ENCODE measurements around the gene ZNF276.
A peak's percentile ranks its signal among the peaks of the same experiment; 100 is the strongest.
"Not testable (repeated sequence)": the region's sequence is repeated elsewhere in the genome, so short reads cannot be mapped to it uniquely, and the experiment has no call there.

The ZNF276 gene

GRCh38 chr16:89695875-89696669 is 25.3 kb upstream of the ZNF276 start:
- no peak for DNase-seq

DNA sequence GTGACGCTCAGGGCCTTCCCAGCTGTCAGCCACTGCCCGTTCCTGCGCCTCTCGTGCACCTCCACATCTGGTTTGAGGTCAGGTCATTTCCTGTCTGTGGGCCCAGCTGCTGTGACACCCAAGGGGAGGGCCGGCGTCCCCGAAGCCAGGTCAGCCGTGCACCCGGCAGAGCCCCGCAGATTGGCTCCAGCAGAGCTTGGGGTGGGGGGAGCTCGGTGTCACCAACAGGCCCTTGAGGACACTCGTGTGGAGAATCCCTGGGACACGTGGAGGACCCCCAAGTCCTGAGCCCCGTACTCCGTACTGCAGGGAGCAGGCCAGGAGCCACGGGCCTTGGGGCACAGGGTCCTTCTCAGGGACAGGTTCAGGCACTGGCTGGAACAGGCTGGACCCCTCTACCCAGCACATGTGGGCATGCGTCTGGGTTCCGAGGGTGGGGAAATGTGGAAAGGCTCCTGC is 24.6 kb upstream of the ZNF276 start:
- DNase-seq, result no peak

GRCh38 chr16:89697161-89697615 is 24.1 kb upstream of the ZNF276 start:
- no peak for DNase-seq

DNA sequence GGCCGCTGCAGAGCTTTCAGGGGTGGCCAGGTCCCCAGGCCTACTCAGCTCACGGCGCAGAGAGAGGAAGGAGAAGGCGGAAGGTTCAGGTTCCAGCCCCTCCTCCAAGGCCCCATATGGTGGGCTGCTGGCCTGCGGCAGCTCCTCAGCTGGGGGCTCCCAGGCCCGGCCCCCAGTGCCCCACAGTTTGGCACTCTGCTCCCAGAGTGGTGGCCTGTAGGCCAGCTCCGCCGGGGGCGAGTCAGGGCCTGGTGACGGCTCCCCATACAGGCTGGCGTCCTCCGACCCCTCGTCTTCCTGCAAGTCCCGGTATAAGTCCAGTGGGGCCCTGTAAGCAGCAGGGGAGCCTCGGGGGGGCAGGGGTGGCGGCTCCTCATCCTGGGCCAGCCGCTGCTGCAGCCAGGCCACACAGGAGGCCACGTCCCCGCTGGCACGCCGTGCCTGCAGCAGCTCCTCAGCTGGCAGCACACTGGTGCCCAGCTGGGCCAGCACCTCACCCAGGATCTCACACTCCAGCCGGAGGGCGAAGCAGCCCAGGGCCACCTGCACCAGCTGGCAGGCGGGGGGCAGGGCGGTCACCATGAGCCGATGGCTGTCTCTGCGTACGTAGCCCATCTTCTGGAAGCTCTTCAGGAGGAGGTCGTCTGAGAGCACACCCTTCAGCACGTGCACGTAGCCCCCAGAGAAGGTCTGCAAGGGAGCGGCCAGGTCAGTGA is 23.6 kb upstream of the ZNF276 start:
- DNase-seq, result no peak

GRCh38 chr16:89698717-89699116 is 22.6 kb upstream of the ZNF276 start:
- DNase-seq, result not testable (repeated sequence)

DNA sequence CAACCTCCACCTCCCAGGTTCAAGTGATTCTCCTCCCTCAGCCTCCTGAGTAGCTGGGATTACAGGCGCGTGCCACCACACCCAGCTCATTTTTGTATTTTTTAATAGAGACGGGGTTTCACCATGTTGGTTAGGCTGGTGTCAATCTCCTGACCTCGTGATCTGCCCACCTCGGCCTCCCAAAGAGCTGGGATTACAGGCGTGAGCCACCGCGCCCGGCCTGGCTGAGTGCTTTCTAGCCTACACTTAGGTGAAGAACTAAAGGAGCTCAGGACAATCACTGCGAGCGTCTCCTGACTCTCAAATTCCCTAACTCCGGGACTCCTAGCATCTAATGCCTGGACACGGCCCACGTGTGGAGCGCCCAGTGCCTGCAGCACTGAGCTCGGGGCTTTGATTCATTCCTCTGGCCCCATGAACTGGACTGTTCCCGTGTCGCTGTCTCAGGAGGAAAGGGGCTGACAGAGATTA is 21.7 kb upstream of the ZNF276 start:
- DNase-seq, result not testable (repeated sequence)

GRCh38 chr16:89700100-89700648 is 21.2 kb upstream of the ZNF276 start:
- DNase-seq, result peak; percentile 99

- peak; percentile 48 to 49 for DNase-seq
These were observed 20.5 kb upstream of the ZNF276 start for GRCh38 chr16:89700649-89701424.

GRCh38 chr16:89701425-89702406 is 19.6 kb upstream of the ZNF276 start, which contains the start of gene SPATA2L:
SPATA2L (minus strand) TSS chr16:89701705; CDS start chr16:89701232, 473 bp downstream.
- peak; percentile 98 to 99 for DNase-seq

GRCh38 chr16:89704281-89704680 is 17.1 kb upstream of the ZNF276 start:
- no peak for DNase-seq

GRCh38 chr16:89705006-89705405 is 16.3 kb upstream of the ZNF276 start:
- no peak for DNase-seq

DNA sequence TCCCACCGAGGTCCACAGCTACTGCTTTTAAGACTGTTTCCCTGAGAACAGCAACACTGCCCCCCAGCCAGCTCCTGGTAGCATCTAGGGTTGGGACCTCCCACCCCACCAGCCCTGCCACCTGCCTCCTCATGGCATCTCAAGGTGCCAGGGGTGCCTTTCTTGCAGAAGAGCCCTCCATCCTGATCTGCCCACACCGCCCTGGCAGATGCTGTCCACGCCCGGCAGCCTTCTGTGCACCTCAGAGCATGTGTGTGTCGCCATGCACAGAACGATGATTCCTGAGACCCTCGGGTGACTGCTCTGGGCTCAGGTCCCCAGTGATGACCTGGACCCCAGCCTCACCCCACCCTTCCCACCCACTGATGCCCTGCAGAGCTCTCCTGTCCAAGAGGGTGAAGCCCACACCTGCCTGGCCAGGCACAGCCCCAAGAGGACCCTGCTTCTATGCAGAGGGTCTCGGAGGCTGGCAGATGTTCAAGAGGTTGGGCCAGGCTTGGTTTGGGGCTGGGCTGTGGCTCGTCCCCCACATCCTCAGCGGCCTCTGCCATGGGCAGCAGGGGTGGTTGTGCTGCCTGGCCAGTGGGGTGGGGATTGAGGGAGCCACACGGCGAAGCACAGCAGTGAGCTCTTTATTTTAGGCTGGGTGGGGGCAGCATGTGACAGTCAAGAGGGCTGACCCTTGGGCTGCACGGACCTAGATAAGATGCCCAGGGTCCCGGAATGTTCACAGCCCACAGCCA is 14.6 kb upstream of the ZNF276 start:
- DNase-seq, result no peak

- no peak for DNase-seq
These were observed 13.6 kb upstream of the ZNF276 start for GRCh38 chr16:89707695-89708094.

DNA sequence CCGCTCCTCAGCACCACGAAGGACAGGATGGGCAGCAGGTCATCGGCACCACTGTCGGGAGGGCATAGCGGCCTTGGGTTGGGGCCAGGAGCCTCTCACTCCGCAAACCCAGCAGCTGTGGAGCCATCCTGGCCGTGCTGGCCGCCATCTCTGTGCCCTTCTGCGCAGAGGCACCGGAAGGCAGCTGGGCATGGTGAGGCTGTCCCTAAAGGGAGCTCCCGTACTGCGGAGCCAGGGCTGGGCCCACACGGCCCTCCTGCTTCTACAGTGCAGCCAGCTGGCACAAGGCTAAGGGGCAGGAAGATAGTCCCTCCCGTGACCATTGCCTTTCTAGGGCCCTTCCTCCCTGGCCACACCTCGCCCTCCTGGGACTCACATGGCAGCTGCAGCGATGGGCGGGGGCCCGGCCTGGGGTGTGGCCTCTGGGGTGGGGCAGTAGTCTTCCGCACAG is 12.8 kb upstream of the ZNF276 start:
- DNase-seq, result no peak

GRCh38 chr16:89709166-89709565 is 12.2 kb upstream of the ZNF276 start:
- no peak for DNase-seq

- DNase-seq, result no peak
These were observed 11.5 kb upstream of the ZNF276 start for GRCh38 chr16:89709716-89710432.

- DNase-seq, result no peak
These were observed 10.4 kb upstream of the ZNF276 start for GRCh38 chr16:89710709-89711564.

DNA sequence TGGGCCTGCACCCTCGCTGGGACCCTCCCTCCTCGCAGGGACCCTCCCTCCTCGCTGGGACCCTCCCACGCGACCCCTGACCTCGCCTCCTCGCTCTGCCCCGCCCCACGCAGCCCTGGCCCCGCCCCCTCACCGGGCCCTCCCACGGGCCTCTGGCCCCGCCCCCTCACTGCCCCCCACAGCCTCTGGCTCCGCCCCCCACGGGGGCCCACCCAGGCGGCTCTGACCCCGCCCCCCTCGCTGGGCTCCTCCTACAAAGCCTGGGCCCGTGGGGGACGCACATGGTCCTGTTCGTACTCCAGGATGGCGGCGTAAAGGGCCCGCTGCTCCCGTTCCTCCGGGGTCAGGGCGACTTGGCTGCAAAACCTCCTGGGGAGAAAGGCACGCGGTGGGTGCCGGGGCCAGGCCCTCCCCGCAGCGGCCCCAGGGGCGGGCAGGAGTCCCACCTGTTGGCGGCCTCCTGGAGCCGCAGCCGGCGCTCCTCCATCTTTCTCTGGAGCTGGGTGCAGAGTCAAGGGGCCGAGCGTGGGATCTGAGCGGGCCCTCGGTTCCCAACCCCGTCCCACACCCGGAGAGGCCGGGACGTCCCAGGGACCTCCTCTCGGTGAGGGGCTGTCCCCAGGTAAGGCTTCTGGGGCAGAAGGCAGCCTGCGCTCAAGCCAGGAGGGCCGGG is 9.6 kb upstream of the ZNF276 start:
- peak; percentile 77 to 84 for DNase-seq
